ENCODE data around the gene CCSER1.
A peak's percentile ranks its signal among the peaks of the same experiment; 100 is the strongest.

CCSER1 gene

DNA sequence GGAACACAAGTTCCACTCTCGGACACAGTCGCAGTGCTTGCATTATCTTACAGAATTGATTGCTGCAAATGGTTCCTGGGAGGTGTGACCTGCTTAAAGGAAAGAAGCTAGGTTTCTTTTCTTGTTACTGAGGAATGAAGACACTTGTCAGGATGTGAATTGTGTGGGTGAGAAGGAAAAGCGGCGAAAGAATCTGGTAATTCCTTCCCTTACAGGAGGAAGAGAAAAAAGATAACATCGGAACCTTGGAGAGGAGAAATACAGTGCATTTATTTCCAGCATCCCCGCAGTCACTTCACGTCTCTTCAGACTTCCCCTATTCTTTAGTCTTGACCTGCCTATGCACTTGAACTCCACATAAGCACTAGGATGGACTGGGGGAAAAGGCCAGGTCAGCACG lies 389 bp upstream of the CCSER1 start:
- H3K4ac ChIP-seq (ENCODE audit: low read length), result no peak overlapping the region
- H3K9ac ChIP-seq (ENCODE audit: low read depth, low read length, poor library complexity), result no peak overlapping the region
- no peak for DNase-seq (ENCODE audit: low spot score)
- H2BK12ac ChIP-seq (ENCODE audit: low read length), result no peak overlapping the region
- H2BK5ac ChIP-seq (ENCODE audit: low read length), result no peak overlapping the region
- no peak overlapping the region for H4K8ac ChIP-seq (ENCODE audit: low read depth, low read length)
- peak overlapping the region; percentile 62 for H3K23ac ChIP-seq (ENCODE audit: low read depth, low read length, poor library complexity)
- no peak overlapping the region for H3K18ac ChIP-seq (ENCODE audit: low read length)
- H3K27ac ChIP-seq (replicated peaks; ENCODE audit: low read length), result no peak overlapping the region
- H2BK120ac ChIP-seq (ENCODE audit: low read depth, low read length), result no peak overlapping the region
- no peaks in the 10 kb centered on the region for H3K79me1 ChIP-seq (ENCODE audit: low read depth, low read length)
- peaks cover 2 to 65% (median 27%) of the 10 kb centered on the region in 3 experiments for H3K27me3 ChIP-seq (ENCODE audit: control insufficient read depth in 3 of 3, insufficient read depth in 3 of 3, low read depth in 1 of 3, low read length in 3 of 3)
- no peak overlapping the region for H3K14ac ChIP-seq (ENCODE audit: low read length)
- H3K4me2 ChIP-seq (ENCODE audit: insufficient read depth, low read length, poor library complexity, severe bottlenecking), result peak overlapping the region; percentile 89
- peak overlapping the region; percentile 97 for H2AFZ ChIP-seq (ENCODE audit: low read length)
- no CpG with 5 or more reads among the region's 8 CpGs for WGBS, 2 donors (ENCODE audit: extremely low coverage in 2 of 2, insufficient read length in 2 of 2, insufficient replicate concordance in 1 of 2)
- no peak overlapping the region for H2BK15ac ChIP-seq (ENCODE audit: low read length)
- H3K9me3 ChIP-seq (replicated peaks in 1 of 2; ENCODE audit: control insufficient read depth in 2 of 2, insufficient read depth in 1 of 2, low read depth in 1 of 2, low read length in 2 of 2), result no peaks in the 10 kb centered on the region
- H3K36me3 ChIP-seq (replicated peaks in 1 of 2; ENCODE audit: control insufficient read depth in 2 of 2, insufficient read depth in 2 of 2, low read length in 2 of 2), result no peaks in the 10 kb centered on the region
- H2AK5ac ChIP-seq (ENCODE audit: low read depth, low read length), result no peak overlapping the region
- no peak overlapping the region for H4K91ac ChIP-seq (ENCODE audit: low read depth, low read length, poor library complexity)
- H3K4me1 ChIP-seq (ENCODE audit: control insufficient read depth in 2 of 2, insufficient read depth in 1 of 2, low read depth in 1 of 2, low read length in 2 of 2), result peaks cover 3 to 7% of the 10 kb centered on the region in 2 donors
- H3K4me3 ChIP-seq (ENCODE audit: low read length in 2 of 2), result peak overlapping the region; percentile 18 to 59

DNA sequence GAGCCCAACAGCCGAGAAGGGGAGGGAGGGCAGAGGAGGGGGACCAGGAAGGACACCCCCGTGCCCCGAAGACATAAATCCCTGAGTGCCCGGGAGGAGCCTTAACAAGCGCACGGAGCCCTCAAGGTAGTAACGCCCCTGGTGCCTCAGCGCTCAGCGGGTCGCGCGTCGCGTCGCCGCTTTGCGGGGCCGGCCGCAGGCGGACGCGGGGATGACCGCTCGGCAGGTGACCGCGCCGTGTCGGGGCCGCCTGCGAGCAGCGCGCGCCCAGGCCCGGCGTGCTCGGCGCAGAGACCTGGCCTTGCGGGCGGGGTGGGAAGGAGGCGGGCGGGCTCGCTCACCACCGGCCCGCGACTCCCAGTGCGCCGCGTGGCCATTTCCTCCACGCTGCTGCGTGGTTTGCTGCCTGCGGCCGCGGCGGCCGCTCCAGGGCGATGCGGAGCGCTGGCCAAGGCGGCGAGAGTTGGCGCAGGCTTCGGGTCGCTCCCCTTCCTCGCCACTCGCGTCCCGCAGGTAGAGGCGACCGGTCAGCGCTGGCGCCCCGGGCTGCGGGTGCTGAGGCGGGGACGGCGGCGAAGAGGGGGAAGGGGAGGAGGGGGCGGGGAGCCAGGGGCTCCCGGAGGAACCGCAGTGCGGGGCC lies 632 bp downstream of the CCSER1 start:
- no peak overlapping the region for H4K91ac ChIP-seq (ENCODE audit: low read depth, low read length, poor library complexity)
- H2AK5ac ChIP-seq (ENCODE audit: low read depth, low read length), result no peak overlapping the region
- H3K27me3 ChIP-seq (ENCODE audit: control insufficient read depth in 3 of 3, insufficient read depth in 3 of 3, low read depth in 1 of 3, low read length in 3 of 3), result peaks cover 2 to 70% (median 27%) of the 10 kb centered on the region in 3 experiments
- H3K4ac ChIP-seq (ENCODE audit: low read length), result no peak overlapping the region
- no peak overlapping the region for H2BK5ac ChIP-seq (ENCODE audit: low read length)
- H3K18ac ChIP-seq (ENCODE audit: low read length), result peak overlapping the region; percentile 88
- H2BK12ac ChIP-seq (ENCODE audit: low read length), result peak overlapping the region; percentile 4
- no peak overlapping the region for H2BK15ac ChIP-seq (ENCODE audit: low read length)
- H2BK120ac ChIP-seq (ENCODE audit: low read depth, low read length), result no peak overlapping the region
- H4K8ac ChIP-seq (ENCODE audit: low read depth, low read length), result no peak overlapping the region
- peak overlapping the region; percentile 59 to 90 for H3K4me3 ChIP-seq (ENCODE audit: low read length in 2 of 2)
- H3K27ac ChIP-seq (replicated peaks; ENCODE audit: low read length), result no peak overlapping the region
- no peaks in the 10 kb centered on the region for H3K79me1 ChIP-seq (ENCODE audit: low read depth, low read length)
- H3K4me2 ChIP-seq (ENCODE audit: insufficient read depth, low read length, poor library complexity, severe bottlenecking), result peak overlapping the region; percentile 89
- H3K9me3 ChIP-seq (replicated peaks in 1 of 2; ENCODE audit: control insufficient read depth in 2 of 2, insufficient read depth in 1 of 2, low read depth in 1 of 2, low read length in 2 of 2), result no peaks in the 10 kb centered on the region
- peak overlapping the region; percentile 62 for H3K23ac ChIP-seq (ENCODE audit: low read depth, low read length, poor library complexity)
- no peak overlapping the region for H3K14ac ChIP-seq (ENCODE audit: low read length)
- peak; percentile 43 for DNase-seq (ENCODE audit: low spot score)
- H3K36me3 ChIP-seq (replicated peaks in 1 of 2; ENCODE audit: control insufficient read depth in 2 of 2, insufficient read depth in 2 of 2, low read length in 2 of 2), result no peaks in the 10 kb centered on the region
- peaks cover 3 to 7% of the 10 kb centered on the region in 2 donors for H3K4me1 ChIP-seq (ENCODE audit: control insufficient read depth in 2 of 2, insufficient read depth in 1 of 2, low read depth in 1 of 2, low read length in 2 of 2)
- peak overlapping the region; percentile 97 for H2AFZ ChIP-seq (ENCODE audit: low read length)
- WGBS, 2 donors (ENCODE audit: extremely low coverage in 2 of 2, insufficient read length in 2 of 2, insufficient replicate concordance in 1 of 2), result no CpG with 5 or more reads among the region's 81 CpGs
- peak overlapping the region; percentile 80 for H3K9ac ChIP-seq (ENCODE audit: low read depth, low read length, poor library complexity)

DNA sequence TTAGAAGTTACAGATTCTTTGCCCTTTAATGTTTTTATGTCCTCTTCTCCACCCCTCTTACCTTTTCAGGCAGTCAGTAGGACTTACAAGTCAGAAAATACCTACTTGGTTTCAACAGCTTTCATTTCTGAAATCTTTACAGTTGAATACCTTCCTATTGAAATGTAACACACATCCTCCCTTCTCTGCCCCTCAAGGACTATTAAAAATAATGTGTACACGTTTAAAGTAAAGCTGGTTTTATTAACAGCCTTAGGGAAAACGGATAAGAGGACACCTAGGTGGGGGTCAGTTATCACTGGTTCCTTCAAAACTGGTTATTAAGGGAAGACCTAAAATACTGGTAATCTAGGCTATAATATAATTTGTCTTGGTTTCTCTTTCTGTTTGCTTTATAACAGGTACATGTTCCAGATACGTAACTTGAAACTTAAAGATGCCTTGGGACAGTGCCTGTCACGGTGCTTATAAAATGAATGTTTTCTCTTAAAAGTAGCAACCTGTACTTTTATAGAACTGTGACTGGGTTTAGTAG lies 1.8 kb downstream of the CCSER1 start:
- DNase-seq (ENCODE audit: low spot score), result no peak
- no peak overlapping the region for H3K27ac ChIP-seq (replicated peaks; ENCODE audit: low read length)
- no peak overlapping the region for H2BK5ac ChIP-seq (ENCODE audit: low read length)
- no peak overlapping the region for H3K18ac ChIP-seq (ENCODE audit: low read length)
- WGBS, 2 donors (ENCODE audit: extremely low coverage in 2 of 2, insufficient read length in 2 of 2, insufficient replicate concordance in 1 of 2), result no CpG with 5 or more reads among the region's 4 CpGs
- no peak overlapping the region for H3K23ac ChIP-seq (ENCODE audit: low read depth, low read length, poor library complexity)
- no peak overlapping the region for H2BK12ac ChIP-seq (ENCODE audit: low read length)
- no peak overlapping the region for H4K8ac ChIP-seq (ENCODE audit: low read depth, low read length)
- no peak overlapping the region for H3K9ac ChIP-seq (ENCODE audit: low read depth, low read length, poor library complexity)
- no peaks in the 10 kb centered on the region for H3K9me3 ChIP-seq (replicated peaks in 1 of 2; ENCODE audit: control insufficient read depth in 2 of 2, insufficient read depth in 1 of 2, low read depth in 1 of 2, low read length in 2 of 2)
- peaks cover 2 to 68% (median 27%) of the 10 kb centered on the region in 3 experiments for H3K27me3 ChIP-seq (ENCODE audit: control insufficient read depth in 3 of 3, insufficient read depth in 3 of 3, low read depth in 1 of 3, low read length in 3 of 3)
- H3K4me2 ChIP-seq (ENCODE audit: insufficient read depth, low read length, poor library complexity, severe bottlenecking), result no peak overlapping the region
- no peak overlapping the region for H4K91ac ChIP-seq (ENCODE audit: low read depth, low read length, poor library complexity)
- no peaks in the 10 kb centered on the region for H3K36me3 ChIP-seq (replicated peaks in 1 of 2; ENCODE audit: control insufficient read depth in 2 of 2, insufficient read depth in 2 of 2, low read length in 2 of 2)
- no peak overlapping the region for H2AK5ac ChIP-seq (ENCODE audit: low read depth, low read length)
- no peak overlapping the region for H3K4ac ChIP-seq (ENCODE audit: low read length)
- H2AFZ ChIP-seq (ENCODE audit: low read length), result no peak overlapping the region
- H3K79me1 ChIP-seq (ENCODE audit: low read depth, low read length), result no peaks in the 10 kb centered on the region
- H3K4me1 ChIP-seq (ENCODE audit: control insufficient read depth in 2 of 2, insufficient read depth in 1 of 2, low read depth in 1 of 2, low read length in 2 of 2), result peaks cover 3 to 7% of the 10 kb centered on the region in 2 donors
- H2BK120ac ChIP-seq (ENCODE audit: low read depth, low read length), result no peak overlapping the region
- H3K4me3 ChIP-seq (ENCODE audit: low read length in 2 of 2), result no peak overlapping the region
- H3K14ac ChIP-seq (ENCODE audit: low read length), result no peak overlapping the region
- H2BK15ac ChIP-seq (ENCODE audit: low read length), result no peak overlapping the region

DNA sequence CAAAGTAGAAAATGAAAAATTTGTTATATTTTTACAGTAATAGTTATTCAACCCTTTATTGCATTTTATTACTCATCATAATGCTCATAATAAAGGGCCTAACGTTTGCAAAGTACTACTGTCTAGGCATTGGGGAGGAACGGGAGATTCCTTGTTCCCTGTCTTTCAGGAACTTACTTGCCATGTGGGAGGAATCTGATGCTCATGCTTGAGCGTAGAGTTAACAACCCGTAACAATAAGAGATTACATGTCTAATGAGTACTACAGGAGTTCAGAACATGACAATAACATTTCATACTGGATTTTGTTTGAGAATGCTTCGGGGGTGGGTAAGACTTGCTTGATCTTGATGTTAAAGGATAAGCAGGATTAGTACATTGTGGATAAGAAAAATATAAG lies 2.9 kb downstream of the CCSER1 start:
- no peak overlapping the region for H2AK5ac ChIP-seq (ENCODE audit: low read depth, low read length)
- H3K79me1 ChIP-seq (ENCODE audit: low read depth, low read length), result no peaks in the 10 kb centered on the region
- H3K27me3 ChIP-seq (ENCODE audit: control insufficient read depth in 3 of 3, insufficient read depth in 3 of 3, low read depth in 1 of 3, low read length in 3 of 3), result peaks cover 2 to 58% (median 27%) of the 10 kb centered on the region in 3 experiments
- H3K4me3 ChIP-seq (ENCODE audit: low read length in 2 of 2), result no peak overlapping the region
- H2BK12ac ChIP-seq (ENCODE audit: low read length), result no peak overlapping the region
- H3K9ac ChIP-seq (ENCODE audit: low read depth, low read length, poor library complexity), result no peak overlapping the region
- no peak for DNase-seq (ENCODE audit: low spot score)
- H2AFZ ChIP-seq (ENCODE audit: low read length), result no peak overlapping the region
- no peak overlapping the region for H3K23ac ChIP-seq (ENCODE audit: low read depth, low read length, poor library complexity)
- H3K4me2 ChIP-seq (ENCODE audit: insufficient read depth, low read length, poor library complexity, severe bottlenecking), result no peak overlapping the region
- H2BK120ac ChIP-seq (ENCODE audit: low read depth, low read length), result no peak overlapping the region
- H3K4ac ChIP-seq (ENCODE audit: low read length), result no peak overlapping the region
- no peaks in the 10 kb centered on the region for H3K9me3 ChIP-seq (replicated peaks in 1 of 2; ENCODE audit: control insufficient read depth in 2 of 2, insufficient read depth in 1 of 2, low read depth in 1 of 2, low read length in 2 of 2)
- no peak overlapping the region for H2BK5ac ChIP-seq (ENCODE audit: low read length)
- no peak overlapping the region for H3K14ac ChIP-seq (ENCODE audit: low read length)
- no peak overlapping the region for H4K8ac ChIP-seq (ENCODE audit: low read depth, low read length)
- H2BK15ac ChIP-seq (ENCODE audit: low read length), result no peak overlapping the region
- H4K91ac ChIP-seq (ENCODE audit: low read depth, low read length, poor library complexity), result no peak overlapping the region
- H3K27ac ChIP-seq (replicated peaks; ENCODE audit: low read length), result no peak overlapping the region
- no CpG with 5 or more reads among the region's 5 CpGs for WGBS, 2 donors (ENCODE audit: extremely low coverage in 2 of 2, insufficient read length in 2 of 2, insufficient replicate concordance in 1 of 2)
- H3K36me3 ChIP-seq (replicated peaks in 1 of 2; ENCODE audit: control insufficient read depth in 2 of 2, insufficient read depth in 2 of 2, low read length in 2 of 2), result no peaks in the 10 kb centered on the region
- no peak overlapping the region for H3K18ac ChIP-seq (ENCODE audit: low read length)
- peaks cover 3 to 7% of the 10 kb centered on the region in 2 donors for H3K4me1 ChIP-seq (ENCODE audit: control insufficient read depth in 2 of 2, insufficient read depth in 1 of 2, low read depth in 1 of 2, low read length in 2 of 2)
